ENCODE data around the gene BEND5. TPM values are rescaled to one million over a fixed set of nuclear protein-coding genes. Genes with fewer than 3 reads are reported as not detected.
A peak's percentile ranks its signal among the peaks of the same experiment; 100 is the strongest.

Gene BEND5
- total and polyA plus RNA-seq, 4 donors: 9.1 to 41.6 (median 27.6) TPM

DNA sequence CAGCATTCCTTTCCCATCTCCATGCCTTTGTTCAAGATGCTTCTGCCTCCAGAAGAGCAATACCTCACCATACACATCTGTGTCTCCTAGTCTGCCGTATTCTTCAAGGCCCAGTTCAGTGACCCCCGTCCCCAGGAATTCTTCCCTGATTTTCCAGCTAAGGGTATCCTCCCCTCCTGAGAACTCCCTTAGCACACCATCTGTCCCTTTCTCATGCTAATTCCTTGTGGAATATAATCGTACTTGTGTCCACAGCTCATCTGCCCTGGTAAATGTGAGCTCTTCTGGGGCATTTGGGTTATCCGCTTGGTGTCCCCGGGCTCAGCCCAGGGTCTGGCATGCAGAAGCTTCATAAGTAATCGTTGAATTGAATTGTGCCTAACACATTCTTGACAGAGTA, 40.9 kb downstream of the BEND5 start:
- H3K36me3 ChIP-seq (ENCODE audit: control insufficient read depth, insufficient read depth, low read length): peaks cover 30% of the 10 kb centered on the region
- 49% methylated on average over 5 of the region's 6 CpGs for WGBS (ENCODE audit: insufficient coverage)
- no peak overlapping the region for H3K27ac ChIP-seq (ENCODE audit: low read depth, low read length)
- no peak overlapping the region for H3K4me3 ChIP-seq (ENCODE audit: low read depth, low read length)
- no peaks in the 10 kb centered on the region for H3K27me3 ChIP-seq (ENCODE audit: control insufficient read depth, insufficient read depth, low read length)
- peaks cover 3% of the 10 kb centered on the region for H3K4me1 ChIP-seq (ENCODE audit: control insufficient read depth, insufficient read depth, low read length)
- H3K9me3 ChIP-seq (ENCODE audit: control insufficient read depth, insufficient read depth, low read length): no peaks in the 10 kb centered on the region
- no peak for DNase-seq (ENCODE audit: low read depth in 4 of 6, low spot score in 6 of 6)

DNA sequence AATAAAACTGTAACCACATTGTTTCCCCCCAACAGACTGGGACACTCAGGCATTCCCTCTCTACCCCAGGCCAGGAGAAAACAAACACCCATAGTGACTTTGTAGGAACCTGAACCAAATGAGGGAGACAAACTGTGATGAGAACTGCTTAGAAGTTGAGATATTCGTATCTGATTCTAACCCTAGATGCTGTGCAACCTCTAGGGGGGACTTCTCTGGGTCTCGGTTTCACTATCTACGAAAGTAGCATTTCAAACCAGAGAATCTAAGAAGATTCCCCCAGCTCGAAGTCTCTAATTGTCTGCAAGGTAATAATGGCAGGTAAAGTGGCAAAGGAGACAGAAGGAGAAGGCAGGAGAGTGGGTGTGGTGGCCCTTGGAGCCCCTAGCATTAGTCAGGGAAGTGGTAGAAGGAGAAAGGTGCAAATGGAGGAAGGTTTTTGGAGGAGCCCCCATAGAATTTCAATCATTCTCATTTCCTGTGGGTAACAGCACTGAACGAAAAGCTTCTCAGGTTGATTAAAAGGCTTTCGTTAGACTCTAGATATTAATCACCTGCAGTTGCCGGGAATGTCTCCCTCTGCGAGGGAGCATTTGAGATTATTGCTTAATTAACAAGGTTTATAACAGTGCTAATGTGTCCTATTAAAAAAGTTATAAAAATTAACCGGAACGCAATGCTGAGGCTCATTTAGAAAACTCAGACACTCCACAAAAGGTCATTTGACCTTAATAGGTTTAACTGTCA, 46.4 kb downstream of the BEND5 start:
- H3K9me3 ChIP-seq (ENCODE audit: control insufficient read depth, insufficient read depth, low read length): no peaks in the 10 kb centered on the region
- 51% methylated on average over 5 of the region's 10 CpGs for WGBS (ENCODE audit: insufficient coverage)
- no peaks in the 10 kb centered on the region for H3K27me3 ChIP-seq (ENCODE audit: control insufficient read depth, insufficient read depth, low read length)
- H3K27ac ChIP-seq (ENCODE audit: low read depth, low read length): no peak overlapping the region
- H3K4me3 ChIP-seq (ENCODE audit: low read depth, low read length): no peak overlapping the region
- peak in 1 of 6 donors; percentile 84 for DNase-seq (ENCODE audit: low read depth in 4 of 6, low spot score in 6 of 6)
- H3K4me1 ChIP-seq (ENCODE audit: control insufficient read depth, insufficient read depth, low read length): no peaks in the 10 kb centered on the region
- H3K36me3 ChIP-seq (ENCODE audit: control insufficient read depth, insufficient read depth, low read length): peaks cover 23% of the 10 kb centered on the region

DNA sequence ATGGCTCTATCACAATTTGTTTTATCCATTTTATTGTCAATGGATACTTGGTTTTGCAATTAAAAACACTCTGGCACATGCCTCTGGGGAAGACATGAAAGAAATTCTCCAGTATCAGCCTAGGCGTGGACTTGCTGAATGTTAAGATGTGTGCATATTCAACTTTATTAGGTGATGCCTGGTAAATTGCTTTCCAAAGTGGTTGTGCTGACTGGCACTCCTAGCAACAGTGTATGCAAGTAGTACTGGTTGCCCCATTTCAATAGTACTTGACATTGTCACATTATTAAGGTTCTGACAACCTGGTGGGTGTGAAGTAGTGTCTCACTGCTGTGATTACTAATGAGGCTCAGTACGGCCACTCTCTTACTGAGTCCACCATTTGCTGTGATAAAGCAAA, 48.1 kb downstream of the BEND5 start:
- Histone ChIP-seq H3K9me3 (ENCODE audit: control insufficient read depth, insufficient read depth, low read length) (no peaks in the 10 kb centered on the region), H3K27me3 (ENCODE audit: control insufficient read depth, insufficient read depth, low read length) (no peaks in the 10 kb centered on the region), H3K27ac (ENCODE audit: low read depth, low read length) (no peak overlapping the region), H3K36me3 (ENCODE audit: control insufficient read depth, insufficient read depth, low read length) (peaks cover 10% of the 10 kb centered on the region), H3K4me1 (ENCODE audit: control insufficient read depth, insufficient read depth, low read length) (no peaks in the 10 kb centered on the region), H3K4me3 (ENCODE audit: low read depth, low read length) (no peak overlapping the region)
- DNase-seq (ENCODE audit: low read depth in 4 of 6, low spot score in 6 of 6): peak in 1 of 6 donors; percentile 40
- WGBS (ENCODE audit: insufficient coverage): 72% methylated on average over 2 of the region's 2 CpGs

DNA sequence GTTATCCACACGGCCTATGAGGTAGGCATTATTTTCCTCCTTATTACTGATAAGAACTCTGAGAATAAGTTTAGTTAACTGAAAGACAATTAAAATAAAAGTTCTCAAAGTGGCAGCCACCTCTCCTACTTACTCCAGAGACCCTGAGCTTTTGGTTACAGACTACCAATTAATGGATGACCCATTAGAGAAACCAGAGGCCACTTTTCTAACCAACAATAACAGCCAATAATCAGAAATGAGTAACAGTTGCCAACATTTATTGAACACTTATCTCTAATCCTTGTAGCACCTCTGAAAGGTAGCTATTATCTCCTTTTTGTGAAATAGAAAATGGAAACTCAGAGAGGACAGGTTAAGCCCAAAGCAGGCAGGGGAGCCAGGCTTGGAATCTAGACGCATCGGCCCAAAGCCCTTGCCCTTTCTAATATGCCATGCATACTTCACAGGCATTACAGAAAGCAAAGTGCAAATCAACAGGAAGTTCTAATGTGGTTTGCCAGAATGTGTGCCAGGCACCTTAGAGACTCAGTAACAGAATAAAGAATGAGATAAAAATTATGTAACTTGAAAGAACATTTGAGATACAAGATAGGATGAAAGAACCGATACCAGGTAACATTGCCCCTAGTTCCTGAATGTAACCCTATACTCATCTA, 50.0 kb downstream of the BEND5 start:
- no peaks in the 10 kb centered on the region for H3K4me1 ChIP-seq (ENCODE audit: control insufficient read depth, insufficient read depth, low read length)
- no peak for DNase-seq (ENCODE audit: low read depth in 4 of 6, low spot score in 6 of 6)
- no CpG with 5 or more reads among the region's 4 CpGs for WGBS (ENCODE audit: insufficient coverage)
- no peak overlapping the region for H3K27ac ChIP-seq (ENCODE audit: low read depth, low read length)
- H3K4me3 ChIP-seq (ENCODE audit: low read depth, low read length): no peak overlapping the region
- no peaks in the 10 kb centered on the region for H3K27me3 ChIP-seq (ENCODE audit: control insufficient read depth, insufficient read depth, low read length)
- H3K9me3 ChIP-seq (ENCODE audit: control insufficient read depth, insufficient read depth, low read length): no peaks in the 10 kb centered on the region
- peaks cover 4% of the 10 kb centered on the region for H3K36me3 ChIP-seq (ENCODE audit: control insufficient read depth, insufficient read depth, low read length)

DNA sequence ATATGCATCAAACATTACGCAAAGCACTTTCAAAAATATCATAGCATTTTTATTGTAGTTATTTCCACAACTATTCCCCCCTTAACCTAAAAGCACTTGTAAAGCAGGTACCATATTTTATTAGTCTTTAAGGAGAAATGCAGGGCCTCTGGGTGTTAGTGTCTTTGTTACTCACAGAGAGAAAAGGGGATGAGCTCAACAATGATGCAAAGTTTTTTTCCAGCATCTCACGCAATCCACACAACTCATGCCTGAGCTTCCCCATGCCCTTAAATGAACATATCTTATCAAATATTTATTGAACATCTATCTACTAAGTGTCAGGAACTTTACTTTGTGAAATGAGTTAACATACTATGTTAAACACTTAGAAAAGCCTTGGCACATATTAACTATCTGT, 50.6 kb downstream of the BEND5 start:
- Histone ChIP-seq H3K27me3 (ENCODE audit: control insufficient read depth, insufficient read depth, low read length) (no peaks in the 10 kb centered on the region), H3K4me1 (ENCODE audit: control insufficient read depth, insufficient read depth, low read length) (no peaks in the 10 kb centered on the region), H3K9me3 (ENCODE audit: control insufficient read depth, insufficient read depth, low read length) (no peaks in the 10 kb centered on the region), H3K4me3 (ENCODE audit: low read depth, low read length) (no peak overlapping the region), H3K27ac (ENCODE audit: low read depth, low read length) (no peak overlapping the region), H3K36me3 (ENCODE audit: control insufficient read depth, insufficient read depth, low read length) (peaks cover 4% of the 10 kb centered on the region)
- DNase-seq (ENCODE audit: low read depth in 4 of 6, low spot score in 6 of 6): no peak
- WGBS (ENCODE audit: insufficient coverage): no CpG with 5 or more reads among the region's 2 CpGs

DNA sequence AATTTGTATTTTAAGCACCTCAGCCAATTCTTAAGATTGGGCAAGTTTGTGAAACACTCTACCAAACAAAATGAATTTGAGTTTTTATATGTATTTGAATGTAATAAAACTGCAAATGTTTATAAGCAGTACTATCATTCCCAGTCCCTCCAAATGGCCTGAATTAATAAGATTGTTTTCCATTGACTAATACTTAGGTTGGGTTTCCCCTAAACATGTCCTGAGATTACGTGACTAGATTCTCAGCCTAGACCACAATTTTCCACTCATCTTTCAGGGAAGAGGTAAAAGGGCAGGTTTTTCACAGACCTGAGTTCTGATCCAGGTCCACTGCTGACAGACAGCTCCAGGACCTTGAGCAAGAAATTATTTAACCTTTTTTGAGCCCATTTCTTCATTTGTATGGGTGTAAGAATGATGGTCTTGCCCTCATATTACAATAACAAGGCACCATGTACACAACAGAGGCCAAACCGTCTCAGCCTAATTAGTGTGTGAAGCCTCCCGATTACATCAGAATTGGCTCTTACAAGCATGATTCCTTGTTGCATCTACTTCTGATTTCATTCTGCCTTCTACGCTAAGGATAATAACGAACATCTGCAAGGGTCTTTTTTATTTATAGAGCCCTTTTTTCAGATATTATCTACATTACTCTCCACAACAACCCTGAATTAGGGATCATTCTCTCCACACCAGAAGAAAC, 51.2 kb downstream of the BEND5 start:
- WGBS (ENCODE audit: insufficient coverage): 90% methylated on average over 3 of the region's 5 CpGs
- Histone ChIP-seq H3K9me3 (ENCODE audit: control insufficient read depth, insufficient read depth, low read length) (no peaks in the 10 kb centered on the region), H3K36me3 (ENCODE audit: control insufficient read depth, insufficient read depth, low read length) (peaks cover 4% of the 10 kb centered on the region), H3K4me3 (ENCODE audit: low read depth, low read length) (no peak overlapping the region), H3K4me1 (ENCODE audit: control insufficient read depth, insufficient read depth, low read length) (no peaks in the 10 kb centered on the region), H3K27me3 (ENCODE audit: control insufficient read depth, insufficient read depth, low read length) (no peaks in the 10 kb centered on the region), H3K27ac (ENCODE audit: low read depth, low read length) (no peak overlapping the region)
- no peak for DNase-seq (ENCODE audit: low read depth in 4 of 6, low spot score in 6 of 6)

DNA sequence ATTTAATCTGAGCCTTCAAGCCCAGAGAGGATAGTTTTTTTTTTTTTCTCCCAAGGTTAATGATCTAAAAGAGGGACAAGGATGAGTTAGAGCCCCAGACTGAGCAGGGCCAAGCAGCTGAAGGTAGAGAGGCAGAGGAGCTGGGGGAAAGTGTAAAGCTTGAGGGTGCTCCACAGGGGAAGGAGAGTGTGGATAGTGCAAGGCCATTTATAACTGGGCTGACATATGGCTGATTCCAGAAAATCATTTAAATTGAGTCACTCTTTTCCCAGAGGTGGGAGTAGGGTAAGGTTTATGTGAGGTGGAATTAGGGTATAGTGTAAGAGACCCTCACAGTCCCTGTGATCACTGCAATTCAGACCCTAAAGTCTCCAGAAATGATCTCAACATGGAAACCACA, 55.8 kb downstream of the BEND5 start:
- Histone ChIP-seq H3K27me3 (ENCODE audit: control insufficient read depth, insufficient read depth, low read length) (no peaks in the 10 kb centered on the region), H3K9me3 (ENCODE audit: control insufficient read depth, insufficient read depth, low read length) (no peaks in the 10 kb centered on the region), H3K4me3 (ENCODE audit: low read depth, low read length) (no peak overlapping the region), H3K27ac (ENCODE audit: low read depth, low read length) (no peak overlapping the region), H3K36me3 (ENCODE audit: control insufficient read depth, insufficient read depth, low read length) (no peaks in the 10 kb centered on the region), H3K4me1 (ENCODE audit: control insufficient read depth, insufficient read depth, low read length) (no peaks in the 10 kb centered on the region)
- DNase-seq (ENCODE audit: low read depth in 4 of 6, low spot score in 6 of 6): no peak

DNA sequence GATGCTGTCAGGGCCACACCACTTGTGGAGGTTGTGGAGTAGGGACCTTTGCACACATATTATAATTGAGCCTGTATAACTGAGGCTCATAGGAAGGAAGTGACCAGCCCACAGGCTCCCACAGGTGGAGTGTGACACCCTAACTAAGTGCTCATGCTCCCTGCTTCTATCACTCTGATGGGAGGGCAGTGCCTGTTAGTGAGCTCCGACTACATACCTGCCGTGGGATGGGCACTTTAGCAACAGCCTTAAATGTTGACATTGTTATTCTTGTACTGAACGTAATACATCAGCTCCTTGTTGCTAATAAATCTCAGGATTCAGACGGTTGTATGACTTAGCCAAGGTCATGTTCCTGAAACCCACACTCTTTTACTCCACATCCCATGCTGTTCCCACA, 58.0 kb downstream of the BEND5 start:
- Histone ChIP-seq H3K27me3 (ENCODE audit: control insufficient read depth, insufficient read depth, low read length) (no peaks in the 10 kb centered on the region), H3K4me1 (ENCODE audit: control insufficient read depth, insufficient read depth, low read length) (no peaks in the 10 kb centered on the region), H3K4me3 (ENCODE audit: low read depth, low read length) (no peak overlapping the region), H3K36me3 (ENCODE audit: control insufficient read depth, insufficient read depth, low read length) (no peaks in the 10 kb centered on the region), H3K9me3 (ENCODE audit: control insufficient read depth, insufficient read depth, low read length) (no peaks in the 10 kb centered on the region), H3K27ac (ENCODE audit: low read depth, low read length) (no peak overlapping the region)
- DNase-seq (ENCODE audit: low read depth in 4 of 6, low spot score in 6 of 6): no peak
- WGBS (ENCODE audit: insufficient coverage): 75% methylated on average over 2 of the region's 4 CpGs

DNA sequence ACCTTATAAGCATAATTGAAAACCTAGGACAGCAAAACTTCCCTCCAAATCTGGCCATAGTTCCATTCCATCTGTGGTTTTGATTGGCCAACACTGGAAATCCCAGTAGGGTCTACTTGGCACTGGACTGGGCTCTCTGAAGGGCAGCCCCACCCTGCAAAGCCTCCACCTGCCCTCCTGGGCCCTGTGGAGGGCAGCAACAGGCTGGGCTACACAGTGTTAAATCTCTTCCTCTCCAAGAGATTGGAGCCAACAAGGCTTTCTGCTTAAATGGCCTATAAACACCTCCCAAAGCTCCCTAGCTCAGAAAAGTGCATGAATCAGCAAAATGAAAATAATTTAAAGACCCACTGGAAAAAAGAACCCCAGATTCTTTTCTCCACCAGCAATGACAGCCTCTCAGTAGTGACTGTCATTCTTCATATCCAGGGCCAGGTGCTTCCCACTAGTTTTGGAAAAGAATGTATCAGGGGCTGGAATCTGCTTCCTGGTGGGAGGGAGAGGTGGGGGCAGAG, 58.5 kb downstream of the BEND5 start:
- H3K9me3 ChIP-seq (ENCODE audit: control insufficient read depth, insufficient read depth, low read length): no peaks in the 10 kb centered on the region
- H3K36me3 ChIP-seq (ENCODE audit: control insufficient read depth, insufficient read depth, low read length): no peaks in the 10 kb centered on the region
- DNase-seq (ENCODE audit: low read depth in 4 of 6, low spot score in 6 of 6): peak in 1 of 6 donors; percentile 25

More for the DNA sequence above, 58.5 kb downstream of the BEND5 start:
- Histone ChIP-seq H3K4me3 (ENCODE audit: low read depth, low read length) (no peak overlapping the region), H3K27ac (ENCODE audit: low read depth, low read length) (no peak overlapping the region), H3K4me1 (ENCODE audit: control insufficient read depth, insufficient read depth, low read length) (no peaks in the 10 kb centered on the region), H3K27me3 (ENCODE audit: control insufficient read depth, insufficient read depth, low read length) (no peaks in the 10 kb centered on the region)

Measured in spinal cord (tissue), 10 donors.